ENCODE measurements around the gene NGEF. TPM values are rescaled to one million over a fixed set of nuclear protein-coding genes. Genes with fewer than 3 reads are reported as not detected.

The NGEF gene
- total RNA-seq, 1 donor from 2014 or later: 4.3 TPM

- H4K20me1 ChIP-seq (ENCODE audit: low read depth): no peaks in the 10 kb centered on the region
- DNase-seq (ENCODE audit: low spot score): no peak
- Mint-ChIP-seq H3K4me1 (peaks cover under 1% of the 10 kb centered on the region), H3K27me3 (ENCODE audit: insufficient read depth, low read depth) (peaks cover 23% of the 10 kb centered on the region), H3K36me3 (peaks cover 14% of the 10 kb centered on the region), H3K27ac (no peak overlapping the region), H3K4me3 (no peak overlapping the region), H3K9me3 (peaks cover 11% of the 10 kb centered on the region)
- H3K9ac ChIP-seq: no peak overlapping the region
- no peak overlapping the region for H3K4me2 ChIP-seq
- H3K79me2 ChIP-seq (ENCODE audit: low read depth): no peaks in the 10 kb centered on the region
- no peak overlapping the region for H2AFZ ChIP-seq (replicated peaks)
- TF ChIP-seq EZH2phosphoT487 (IDR thresholded peaks at IDR 0.05): no peak
- no peak for TF ChIP-seq CTCF (IDR thresholded peaks at IDR 0.05)
- no peak for TF ChIP-seq EZH2 (IDR thresholded peaks at IDR 0.05)
- peaks cover 3% of the 10 kb centered on the region for H3F3A ChIP-seq (ENCODE audit: low read depth)
- peaks cover 49% of the 10 kb centered on the region for H3K27me3 ChIP-seq
- no peak overlapping the region for H3K4me3 ChIP-seq
- H3K9me3 ChIP-seq (ENCODE audit: low read depth): peaks cover 3% of the 10 kb centered on the region
- H3K36me3 ChIP-seq: no peaks in the 10 kb centered on the region
- peaks cover 2% of the 10 kb centered on the region for H3K4me1 ChIP-seq
- H3K27ac ChIP-seq: no peak overlapping the region
Observed at GRCh38 chr2:232920055-232920454, 93.0 kb downstream of the NGEF start.

GRCh38 chr2:232919141-232919540 lies 93.9 kb downstream of the NGEF start:
- DNase-seq (ENCODE audit: low spot score): no peak
- Histone ChIP-seq H3K27ac (no peak overlapping the region), H4K20me1 (ENCODE audit: low read depth) (no peaks in the 10 kb centered on the region), H3K4me2 (no peak overlapping the region), H3K4me1 (no peaks in the 10 kb centered on the region), H3K79me2 (ENCODE audit: low read depth) (no peaks in the 10 kb centered on the region), H3K36me3 (no peaks in the 10 kb centered on the region), H3K9me3 (ENCODE audit: low read depth) (no peaks in the 10 kb centered on the region), H2AFZ (replicated peaks) (no peak overlapping the region), H3K9ac (no peak overlapping the region), H3K27me3 (peaks cover 40% of the 10 kb centered on the region), H3F3A (ENCODE audit: low read depth) (no peaks in the 10 kb centered on the region), H3K4me3 (no peak overlapping the region)
- H3K27me3 Mint-ChIP-seq (ENCODE audit: insufficient read depth, low read depth): peaks cover 16% of the 10 kb centered on the region
- H3K27ac Mint-ChIP-seq: no peak overlapping the region
- no peaks in the 10 kb centered on the region for H3K4me1 Mint-ChIP-seq
- H3K36me3 Mint-ChIP-seq: peaks cover 14% of the 10 kb centered on the region
- no peak overlapping the region for H3K4me3 Mint-ChIP-seq
- no peak for TF ChIP-seq EZH2phosphoT487 (IDR thresholded peaks at IDR 0.05)
- no peak for TF ChIP-seq CTCF (IDR thresholded peaks at IDR 0.05)
- TF ChIP-seq EZH2 (IDR thresholded peaks at IDR 0.05): no peak
- H3K9me3 Mint-ChIP-seq: peaks cover 11% of the 10 kb centered on the region

- Histone ChIP-seq H2AFZ (replicated peaks) (no peak overlapping the region), H3K9ac (no peak overlapping the region), H3K27ac (no peak overlapping the region), H3K79me2 (ENCODE audit: low read depth) (no peaks in the 10 kb centered on the region), H3K36me3 (no peaks in the 10 kb centered on the region), H3K4me3 (no peak overlapping the region), H3K4me1 (no peaks in the 10 kb centered on the region), H4K20me1 (ENCODE audit: low read depth) (no peaks in the 10 kb centered on the region), H3K4me2 (no peak overlapping the region), H3K9me3 (ENCODE audit: low read depth) (no peaks in the 10 kb centered on the region), H3K27me3 (peaks cover 8% of the 10 kb centered on the region), H3F3A (ENCODE audit: low read depth) (no peaks in the 10 kb centered on the region)
- TF ChIP-seq EZH2 (IDR thresholded peaks at IDR 0.05): no peak
- no peak for TF ChIP-seq CTCF (IDR thresholded peaks at IDR 0.05)
- TF ChIP-seq EZH2phosphoT487 (IDR thresholded peaks at IDR 0.05): no peak
- Mint-ChIP-seq H3K4me3 (no peak overlapping the region), H3K4me1 (no peaks in the 10 kb centered on the region), H3K27ac (no peak overlapping the region), H3K36me3 (peaks cover 13% of the 10 kb centered on the region), H3K27me3 (ENCODE audit: insufficient read depth, low read depth) (peaks cover 16% of the 10 kb centered on the region), H3K9me3 (peaks cover 27% of the 10 kb centered on the region)
- no peak for DNase-seq (ENCODE audit: low spot score)
Observed at GRCh38 chr2:232913903-232914302, 99.2 kb downstream of the NGEF start.

All from neural progenitor cell (in vitro differentiated cells).